Measurements from ENCODE around the gene FLVCR1.

The FLVCR1 gene

DNA sequence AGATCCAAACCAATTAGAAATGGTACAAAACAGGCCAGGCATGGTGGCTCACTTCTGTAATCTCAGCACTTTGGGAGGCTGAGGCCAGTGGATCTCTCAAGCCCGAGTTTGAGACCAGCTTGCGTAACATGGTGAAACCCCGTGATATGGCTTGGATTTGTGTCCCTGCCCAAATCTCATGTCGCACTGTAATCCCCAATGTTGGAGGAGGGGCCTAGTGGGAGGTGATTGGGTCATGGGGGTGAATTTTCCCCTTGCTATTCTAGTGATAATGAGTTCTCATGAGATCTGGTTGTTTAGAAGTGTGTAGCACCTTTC is 85.3 kb downstream of the FLVCR1 start:
- in situ Hi-C loops (cut with MboI; ENCODE audit: low sequenced_read_pairs), result no loop called here

DNA sequence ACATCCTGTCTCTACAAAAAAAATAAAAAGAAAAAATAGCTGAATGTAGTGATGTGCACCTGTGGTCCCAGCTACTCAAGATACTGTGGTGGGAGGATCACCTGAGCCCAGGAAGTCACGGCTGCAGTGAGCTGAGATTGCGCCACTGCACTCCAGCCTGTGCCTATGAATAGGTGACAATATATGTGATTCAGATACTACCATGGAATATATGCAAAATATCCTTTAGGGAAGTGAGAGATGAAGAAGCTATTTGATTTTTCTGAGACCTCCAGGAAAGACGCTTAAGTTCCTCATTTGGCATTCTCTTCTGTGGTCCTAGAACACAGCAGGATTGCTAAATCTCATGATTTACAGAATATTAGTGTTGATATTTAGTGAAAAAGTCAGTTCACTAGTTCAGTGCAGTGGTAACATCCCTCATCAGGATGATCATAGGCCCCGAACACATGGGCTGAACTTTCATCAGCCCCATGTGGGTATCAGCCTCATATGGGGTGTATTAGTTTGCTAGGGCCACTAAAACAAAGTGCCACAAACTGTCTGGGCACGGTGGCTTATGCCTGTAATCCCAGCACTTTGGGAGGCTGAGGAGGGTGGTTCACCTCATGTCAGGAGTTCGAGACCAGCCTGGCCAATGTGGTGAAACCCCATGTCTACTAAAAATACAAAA is 86.3 kb downstream of the FLVCR1 start:
- in situ Hi-C loops (cut with MboI; ENCODE audit: low sequenced_read_pairs), result no loop called here

DNA sequence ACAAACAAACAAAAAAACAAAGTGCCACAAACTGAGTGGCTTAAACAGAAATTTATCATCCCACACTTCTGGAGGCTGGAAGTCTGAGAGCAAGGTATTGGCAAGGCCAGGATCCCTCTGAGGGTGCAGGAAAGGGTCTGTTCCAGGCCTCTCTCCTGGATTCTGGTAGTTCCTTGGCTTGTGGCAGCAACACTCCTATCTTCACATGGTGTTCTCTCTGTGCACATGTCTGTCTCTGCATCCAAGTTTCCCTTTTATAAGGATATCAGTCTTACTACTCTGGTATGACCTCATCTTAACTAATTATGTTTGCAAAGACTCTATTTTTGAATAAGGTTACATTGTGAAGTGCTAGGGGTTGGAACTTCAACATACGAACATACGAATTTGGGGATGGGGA is 87.0 kb downstream of the FLVCR1 start:
- in situ Hi-C loops (cut with MboI; ENCODE audit: low sequenced_read_pairs), result no loop called here

DNA sequence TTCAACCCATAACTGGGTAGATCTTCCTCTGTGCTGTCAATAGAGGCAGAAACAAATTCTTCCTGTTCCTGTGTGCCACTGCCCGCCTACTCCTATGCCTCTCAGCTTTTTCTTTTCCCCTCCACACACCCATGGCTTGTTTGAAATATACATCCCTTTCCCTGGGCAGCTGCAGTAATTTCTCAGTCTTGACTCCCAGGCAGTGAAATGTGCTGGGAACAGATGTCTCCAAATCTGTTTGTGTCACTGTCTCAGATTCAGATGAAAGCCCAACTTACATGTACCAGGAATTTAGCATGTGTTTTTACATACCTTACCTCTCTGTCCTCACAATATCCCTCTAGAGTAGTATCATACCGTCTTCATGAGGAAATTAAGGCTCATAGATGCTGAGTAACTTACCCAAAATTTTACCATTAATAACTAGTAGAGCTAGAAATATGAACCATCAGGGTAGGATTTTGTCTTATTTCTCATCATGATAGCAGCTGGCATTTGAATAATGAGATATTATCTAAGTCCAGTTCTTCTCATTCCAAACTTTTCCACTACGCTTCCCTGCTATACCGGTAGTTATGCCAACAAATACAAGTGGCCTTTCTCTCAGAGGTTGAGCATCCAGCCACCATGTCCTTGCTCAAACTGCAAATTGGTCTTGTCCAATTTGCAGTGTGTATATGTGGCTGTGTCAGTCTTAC is 87.5 kb downstream of the FLVCR1 start:
- in situ Hi-C loops (cut with MboI; ENCODE audit: low sequenced_read_pairs), result no loop called here

DNA sequence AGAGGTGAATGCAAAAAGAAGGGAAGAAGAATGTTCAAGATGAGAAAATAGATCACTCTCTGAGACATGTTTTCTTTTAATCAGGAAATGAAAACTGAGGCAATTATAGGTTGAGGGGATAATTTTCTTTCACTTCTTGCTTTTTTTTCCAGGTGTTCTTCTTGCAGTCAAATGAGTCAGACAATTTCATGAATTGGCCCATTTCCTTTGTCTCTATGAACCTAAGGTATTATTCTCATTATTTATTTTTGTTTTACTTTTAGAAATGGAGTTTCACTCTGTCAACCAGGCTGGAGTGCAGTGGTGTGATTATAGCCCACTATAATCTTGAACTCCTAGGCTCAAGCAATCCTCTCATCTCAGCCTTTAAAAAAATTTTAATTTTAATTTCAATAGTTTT is 88.8 kb downstream of the FLVCR1 start:
- in situ Hi-C loops (cut with MboI; ENCODE audit: low sequenced_read_pairs), result no loop called here

All from HL-60/S4 (cell line).